DOHH2 (cell line): Measurements from ENCODE around the gene MEGF10.

Source experiments
- H3F3A ChIP-seq: fragments of 200-600 bp; sonication (generic), shearing (Covaris generic); 2 replicates; pipeline ENCODE4 v1.6.0; 2016; ENCODE audit warnings: antibody characterized with exemption, mild to moderate bottlenecking; ENCODE audit not compliant: control insufficient read depth, insufficient read depth
- H3K27ac ChIP-seq: fragments of 200-600 bp; sonication (generic); 2 replicates; pipeline ENCODE4 v1.5.1; 2014; ENCODE audit warnings: low read depth, mild to moderate bottlenecking, low read length, moderate library complexity
- H3K27me3 ChIP-seq: fragments of 200-600 bp; sonication (generic); 2 replicates; pipeline ENCODE4 v1.6.1; 2014; ENCODE audit warnings: mild to moderate bottlenecking, low read length, mixed read lengths; ENCODE audit not compliant: control insufficient read depth
- H3K36me3 ChIP-seq: fragments of 200-600 bp; sonication (generic); 2 replicates; pipeline ENCODE4 v1.6.1; 2014; ENCODE audit warnings: mild to moderate bottlenecking, low read length, moderate library complexity, mixed read lengths; ENCODE audit not compliant: control insufficient read depth
- H3K4me1 ChIP-seq: fragments of 200-600 bp; sonication (generic); 2 replicates; pipeline ENCODE4 v1.6.1; 2014; ENCODE audit warnings: mild to moderate bottlenecking, low read length, mixed read lengths; ENCODE audit not compliant: control insufficient read depth
- H3K4me2 ChIP-seq: fragments of 200-600 bp; sonication (generic); 2 replicates; pipeline ENCODE4 v1.6.0; 2014; ENCODE audit warnings: mild to moderate bottlenecking, low read length, moderate library complexity
- H3K4me3 ChIP-seq: fragments of 200-600 bp; sonication (generic); 2 replicates; pipeline ENCODE4 v1.5.1; 2014; ENCODE audit warnings: mild to moderate bottlenecking, low read length, mixed read lengths
- H3K79me2 ChIP-seq: fragments of 200-600 bp; sonication (generic); 2 replicates; pipeline ENCODE4 v1.6.1; 2014; ENCODE audit warnings: mild to moderate bottlenecking, low read length, mixed read lengths; ENCODE audit not compliant: control insufficient read depth
- H3K9me2 ChIP-seq: fragments of 200-600 bp; sonication (generic); replicated peaks from 2 replicates; pipeline ENCODE4 v1.6.1; 2014; ENCODE audit warnings: mild to moderate bottlenecking, low read length, mixed read lengths; ENCODE audit not compliant: control insufficient read depth
- H3K9me3 ChIP-seq: fragments of 200-600 bp; sonication (generic); 2 replicates; pipeline ENCODE4 v1.6.1; 2014; ENCODE audit warnings: antibody characterized with exemption, low read length, mixed read lengths; ENCODE audit not compliant: control insufficient read depth, insufficient read depth
- H4K20me1 ChIP-seq: fragments of 200-600 bp; sonication (generic); 2 replicates; pipeline ENCODE4 v1.6.0; 2014; ENCODE audit warnings: low read depth, mild to moderate bottlenecking, antibody characterized with exemption, low read length, moderate library complexity; ENCODE audit not compliant: control insufficient read depth, insufficient read depth
- CTCF ChIP-seq: fragments of 200-600 bp; sonication (generic); IDR thresholded peaks from one replicate; pipeline ENCODE4 v1.5.1; 2014; ENCODE audit warnings: antibody characterized with exemption, mild to moderate bottlenecking, low read depth, low read length; ENCODE audit not compliant: poor library complexity, severe bottlenecking
- EZH2phosphoT487 ChIP-seq: fragments of 200-600 bp; sonication (generic); IDR thresholded peaks from 2 replicates; pipeline ENCODE4 v1.6.1; 2017; ENCODE audit warnings: borderline replicate concordance, mild to moderate bottlenecking, antibody characterized with exemption, low read length, moderate library complexity, mixed read lengths

MEGF10 gene

GRCh38 chr5:127419683-127420257 lies 129.2 kb downstream of the MEGF10 start:
- Histone ChIP-seq H3F3A (no peaks in the 10 kb centered on the region), H3K27me3 (no peaks in the 10 kb centered on the region), H3K36me3 (no peaks in the 10 kb centered on the region), H3K4me3 (no peak overlapping the region), H3K9me2 (no peaks in the 10 kb centered on the region), H3K4me2 (no peak overlapping the region), H3K4me1 (no peaks in the 10 kb centered on the region), H3K9me3 (no peaks in the 10 kb centered on the region), H3K79me2 (no peaks in the 10 kb centered on the region), H4K20me1 (no peaks in the 10 kb centered on the region), H3K27ac (no peak overlapping the region)
- TF ChIP-seq CTCF = no peak
- TF ChIP-seq EZH2phosphoT487 = no peak

GRCh38 chr5:127420758-127421157 lies 130.2 kb downstream of the MEGF10 start:
- Histone ChIP-seq H3K27me3 (no peaks in the 10 kb centered on the region), H4K20me1 (no peaks in the 10 kb centered on the region), H3K4me1 (no peaks in the 10 kb centered on the region), H3K27ac (no peak overlapping the region), H3K4me2 (no peak overlapping the region), H3K9me3 (no peaks in the 10 kb centered on the region), H3K79me2 (no peaks in the 10 kb centered on the region), H3K4me3 (no peak overlapping the region), H3K36me3 (no peaks in the 10 kb centered on the region), H3F3A (no peaks in the 10 kb centered on the region), H3K9me2 (no peaks in the 10 kb centered on the region)
- no peak for TF ChIP-seq EZH2phosphoT487
- no peak for TF ChIP-seq CTCF

GRCh38 chr5:127421471-127421870 lies 130.9 kb downstream of the MEGF10 start:
- Histone ChIP-seq H3K27me3 (no peaks in the 10 kb centered on the region), H3K27ac (no peak overlapping the region), H3K4me2 (no peak overlapping the region), H3K4me3 (no peak overlapping the region), H3K9me2 (no peaks in the 10 kb centered on the region), H3F3A (no peaks in the 10 kb centered on the region), H4K20me1 (no peaks in the 10 kb centered on the region), H3K9me3 (no peaks in the 10 kb centered on the region), H3K4me1 (no peaks in the 10 kb centered on the region), H3K36me3 (no peaks in the 10 kb centered on the region), H3K79me2 (no peaks in the 10 kb centered on the region)
- TF ChIP-seq CTCF (no peak), EZH2phosphoT487 (no peak)
